ENCODE data around the gene RPS16.

RPS16 gene

DNA sequence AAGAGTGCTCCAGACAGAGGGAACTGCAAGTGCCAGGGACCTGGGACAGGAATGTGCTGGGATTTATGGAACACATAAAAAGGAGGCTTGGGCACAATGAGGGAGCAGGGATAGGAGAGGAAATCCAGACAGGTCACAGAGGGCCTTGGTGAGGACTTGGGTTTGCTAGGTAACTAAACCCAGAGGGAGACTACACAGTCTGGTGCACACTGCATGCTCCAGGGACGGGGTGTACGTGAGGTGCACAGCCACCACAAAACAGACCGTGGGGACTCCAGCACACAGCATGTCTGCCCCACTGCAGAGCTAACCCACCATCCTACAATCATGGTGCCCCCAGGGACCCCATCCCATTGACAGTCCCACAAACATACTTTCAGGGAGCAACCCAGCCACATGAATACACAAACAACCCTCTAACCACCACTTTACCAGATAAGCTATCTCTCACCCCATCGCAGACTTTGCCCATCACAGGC lies 34.6 kb downstream of the RPS16 start:
- POLR2A ChIA-PET, result interaction anchor here (1.2 to 2.3 kb wide), 2 partner anchors 10 kb away, joined by 17 to 18 read pairs; partner anchors contain the start of genes MED29 and PAF1
- TF ChIP-seq CTCF (IDR thresholded peaks at IDR 0.05; ENCODE audit: control extremely low read depth, extremely low read depth, low read depth, missing control alignments), result no peak
- CTCF ChIA-PET, result interaction anchor here (0.7 to 3.9 kb wide), 4 partner anchors 10 to 40 kb away, joined by 3 to 43 read pairs (median 7); partner anchors contain the start of genes MED29, PAF1 and PLEKHG2
- DNase-seq (ENCODE audit: extremely low spot score), result no peak

- ChIA-PET CTCF (interaction anchor here (1.9 to 3.9 kb wide), 2 partner anchors 9 to 12 kb away, joined by 11 to 43 read pairs; partner anchors contain the start of genes MED29, PAF1 and PLEKHG2), POLR2A (interaction anchor here (0.9 to 1.0 kb wide), 2 partner anchors 8 to 9 kb away, joined by 3 to 4 read pairs; partner anchors contain the start of genes MED29 and PAF1)
- DNase-seq (ENCODE audit: extremely low spot score), result no peak
- no peak for TF ChIP-seq CTCF (IDR thresholded peaks at IDR 0.05; ENCODE audit: control extremely low read depth, extremely low read depth, low read depth, missing control alignments)
Measured at GRCh38 chr19:39400061-39400460, 35.7 kb downstream of the RPS16 start.

DNA sequence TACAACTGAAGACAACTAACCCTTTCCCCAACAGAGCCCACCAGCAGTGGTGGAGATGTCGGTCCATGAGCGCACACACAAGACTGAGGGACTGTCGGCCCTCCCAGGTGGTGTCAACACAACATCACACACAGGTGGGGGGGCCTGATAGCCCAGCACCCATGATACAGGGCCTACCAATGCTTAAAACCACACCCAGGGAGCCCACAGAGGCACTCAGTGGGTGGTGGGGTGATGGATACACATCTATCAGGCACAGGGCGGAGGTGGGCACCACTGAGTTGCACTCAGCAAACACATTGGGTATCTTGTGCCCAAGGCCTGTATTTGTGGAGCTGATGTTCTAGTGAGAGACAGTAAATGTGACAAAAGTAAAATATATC lies 36.1 kb downstream of the RPS16 start:
- CTCF ChIA-PET, result interaction anchor here (3.9 kb wide), 1 partner anchor 12 kb away, joined by 43 read pairs; the partner anchor contains the start of gene PLEKHG2
- no peak for TF ChIP-seq CTCF (IDR thresholded peaks at IDR 0.05; ENCODE audit: control extremely low read depth, extremely low read depth, low read depth, missing control alignments)
- POLR2A ChIA-PET, result interaction anchor here (0.9 to 2.8 kb wide), 3 partner anchors 8 to 12 kb away, joined by 3 to 23 read pairs (median 4); partner anchors contain the start of genes MED29, PAF1 and PLEKHG2
- DNase-seq (ENCODE audit: extremely low spot score), result no peak

DNA sequence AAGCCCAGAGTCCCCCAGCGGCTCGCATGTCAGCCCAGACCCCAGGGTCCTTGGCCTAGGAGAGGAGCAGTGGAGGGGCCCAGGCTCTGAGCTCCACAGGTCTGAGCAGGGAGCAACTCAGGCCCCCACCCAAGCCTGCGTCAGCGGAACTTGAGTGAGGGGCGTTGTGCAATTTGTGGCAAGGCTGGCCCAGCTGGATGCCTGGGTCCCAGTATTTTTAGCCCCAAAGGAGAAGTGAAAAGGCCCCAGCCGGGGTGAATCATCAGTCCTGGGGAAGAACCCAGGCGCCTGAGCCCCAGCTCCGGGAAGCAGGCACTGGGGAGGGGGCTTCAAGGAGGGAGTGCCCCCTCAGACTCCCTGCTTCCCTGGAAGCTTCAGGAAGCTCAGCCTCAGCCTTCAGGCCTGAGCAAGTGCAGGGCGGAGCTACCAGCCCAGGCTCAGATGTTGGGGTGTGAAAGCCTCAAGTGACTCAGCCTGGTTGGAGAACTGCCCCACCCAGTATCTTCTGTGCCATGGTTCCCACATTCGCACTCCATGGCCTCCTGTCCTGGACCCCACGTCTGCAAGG lies 37.4 kb downstream of the RPS16 start:
- TF ChIP-seq CTCF (IDR thresholded peaks at IDR 0.05; ENCODE audit: control extremely low read depth, extremely low read depth, low read depth, missing control alignments), result no peak
- no peak for DNase-seq (ENCODE audit: extremely low spot score)
- CTCF ChIA-PET, result interaction anchor here (0.6 to 4.1 kb wide), 39 partner anchors 9 to 360 kb away, joined by 3 to 103 read pairs (median 4); partner anchors contain the start of genes EID2B, PLEKHG2, RPS16 and SAMD4B
- POLR2A ChIA-PET, result interaction anchor here (0.6 to 2.8 kb wide), 7 partner anchors 9 to 68 kb away, joined by 4 to 49 read pairs (median 7); partner anchors contain the start of genes PLEKHG2, RPS16 and ZFP36

DNA sequence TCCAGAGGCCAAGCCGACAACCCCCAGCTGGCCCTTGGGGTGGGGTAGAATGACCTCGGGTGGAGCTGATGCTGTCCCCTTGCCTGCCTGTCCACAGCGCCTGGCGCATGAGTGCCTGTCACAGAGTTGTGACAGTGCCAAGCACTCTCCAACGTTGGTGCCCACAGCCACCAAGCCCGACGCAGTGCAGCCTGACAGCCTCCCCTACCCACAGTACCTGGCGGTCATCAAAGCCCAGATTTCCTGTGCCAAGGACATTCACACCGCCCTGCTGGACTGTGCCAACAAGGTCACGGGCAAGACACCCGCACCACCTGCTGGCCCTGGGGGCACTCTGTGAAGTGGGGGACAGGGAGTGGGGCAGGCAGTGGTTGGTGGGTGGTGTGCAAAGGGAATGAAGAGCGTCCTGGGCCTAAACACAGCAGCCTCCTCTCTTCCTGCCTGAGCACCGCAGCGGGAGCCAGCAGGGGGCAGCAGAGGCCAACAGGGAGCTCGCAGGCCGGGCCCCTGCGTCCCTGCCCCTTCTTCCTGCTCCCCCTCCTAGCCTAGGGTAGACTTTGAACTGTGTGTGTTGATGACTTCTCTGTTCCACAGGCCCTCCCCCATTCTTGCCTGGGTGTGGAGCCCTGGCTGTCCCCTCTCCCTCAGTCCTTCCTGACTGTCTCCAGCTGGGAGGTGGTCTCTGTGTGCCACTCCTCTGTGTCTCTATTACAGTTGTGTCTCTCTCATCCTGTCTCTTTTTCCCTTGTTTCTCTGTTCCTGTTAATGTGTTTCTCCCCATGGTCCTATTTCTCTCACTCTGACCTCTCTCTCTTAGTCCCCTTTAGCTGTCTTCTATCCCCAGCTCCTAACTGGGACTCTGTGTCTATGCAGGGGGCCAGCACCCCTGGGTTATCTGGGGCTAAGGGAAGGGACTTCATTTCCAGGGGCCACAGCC lies 38.1 kb downstream of the RPS16 start:
- TF ChIP-seq CTCF (IDR thresholded peaks at IDR 0.05; ENCODE audit: control extremely low read depth, extremely low read depth, low read depth, missing control alignments), result peak; percentile 99
- DNase-seq (ENCODE audit: extremely low spot score), result peak; percentile 90
- POLR2A ChIA-PET, result interaction anchor here (0.5 to 2.8 kb wide), 9 partner anchors 10 to 193 kb away, joined by 4 to 49 read pairs (median 7); partner anchors contain the start of genes PLEKHG2, RPS16 and ZFP36
- CTCF ChIA-PET, result interaction anchor here (0.6 to 4.1 kb wide), 43 partner anchors 9 to 360 kb away, joined by 3 to 103 read pairs (median 4); partner anchors contain the start of genes EID2B, GMFG, PLEKHG2 and RPS16
